GM23338 (cell line): ENCODE data around the gene PALM. TPM values are rescaled to one million over a fixed set of nuclear protein-coding genes. Genes with fewer than 3 reads are reported as not detected.

Source experiments
- ATAC-seq: fragments of 200-7000 bp; cut with Tn5 transposase; 3 replicates; pipeline ENCODE4 v1.9.1; 2020
- DNase-seq: peaks from one replicate; pipeline ENCODE4 v3.0.0-alpha.2; 2015; ENCODE audit warnings: low spot score
- H2AFZ ChIP-seq: fragments of 200-600 bp; sonication (generic); 2 replicates; pipeline ENCODE4 v1.8.0; 2016; ENCODE audit warnings: antibody characterized with exemption, mild to moderate bottlenecking, moderate library complexity
- H3F3A ChIP-seq: fragments of 200-600 bp; sonication (generic); replicated peaks from 2 replicates; pipeline ENCODE4 v1.8.0; 2017; ENCODE audit warnings: antibody characterized with exemption, mixed run types, low read depth
- H3K27ac ChIP-seq: fragments of 200-600 bp; sonication (generic); 2 replicates; pipeline ENCODE4 v1.6.1; 2016; ENCODE audit warnings: low read depth
- H3K27me3 ChIP-seq: fragments of 200-600 bp; sonication (generic); 2 replicates; pipeline ENCODE4 v1.8.0; 2016; ENCODE audit warnings: mild to moderate bottlenecking, mixed run types, moderate library complexity; ENCODE audit not compliant: insufficient read depth
- H3K36me3 ChIP-seq: fragments of 200-600 bp; sonication (generic); 2 replicates; pipeline ENCODE4 v1.8.0; 2016; ENCODE audit warnings: mild to moderate bottlenecking; ENCODE audit not compliant: insufficient read depth
- H3K4me1 ChIP-seq: fragments of 200-600 bp; sonication (generic); 2 replicates; pipeline ENCODE4 v1.8.0; 2016; ENCODE audit warnings: mild to moderate bottlenecking, moderate library complexity; ENCODE audit not compliant: insufficient read depth
- H3K4me2 ChIP-seq: fragments of 200-600 bp; sonication (generic); 2 replicates; pipeline ENCODE4 v1.7.1; 2017; ENCODE audit warnings: mixed run types
- H3K4me3 ChIP-seq: fragments of 200-600 bp; sonication (generic); 2 replicates; pipeline ENCODE4 v1.6.1; 2016; ENCODE audit warnings: mixed run types
- H3K79me2 ChIP-seq: fragments of 200-600 bp; sonication (generic); replicated peaks from 2 replicates; pipeline ENCODE4 v1.8.0; 2017; ENCODE audit warnings: mild to moderate bottlenecking; ENCODE audit not compliant: insufficient read depth
- H3K9me2 ChIP-seq: fragments of 200-600 bp; sonication (generic); 2 replicates; pipeline ENCODE4 v1.8.0; 2017; ENCODE audit not compliant: insufficient read depth
- H4K20me1 ChIP-seq: fragments of 200-600 bp; sonication (generic); replicated peaks from 2 replicates; pipeline ENCODE4 v1.8.0; 2017; ENCODE audit warnings: mild to moderate bottlenecking; ENCODE audit not compliant: insufficient read depth
- H3K27ac Mint-ChIP-seq: 2 replicates; pipeline ENCODE4 v1.8.0; 2020; ENCODE audit warnings: inconsistent platforms, mild to moderate bottlenecking, moderate library complexity, mixed read lengths
- H3K27me3 Mint-ChIP-seq: 3 replicates; pipeline ENCODE4 v1.8.0; 2022; ENCODE audit warnings: low read depth, mild to moderate bottlenecking, moderate library complexity, mixed read lengths, inconsistent platforms; ENCODE audit not compliant: insufficient read depth, poor library complexity
- H3K36me3 Mint-ChIP-seq: 3 replicates; pipeline ENCODE4 v1.8.0; 2021; ENCODE audit warnings: low read depth, mild to moderate bottlenecking, inconsistent platforms, moderate library complexity, mixed read lengths
- H3K4me1 Mint-ChIP-seq: 3 replicates; pipeline ENCODE4 v1.8.0; 2020; ENCODE audit warnings: mild to moderate bottlenecking, inconsistent platforms, mixed read lengths
- H3K4me3 Mint-ChIP-seq: 3 replicates; pipeline ENCODE4 v1.8.0; 2021; ENCODE audit warnings: moderate library complexity, mild to moderate bottlenecking, inconsistent platforms, mixed read lengths
- H3K9me3 Mint-ChIP-seq: 3 replicates; pipeline ENCODE4 v1.8.0; 2020; ENCODE audit warnings: moderate library complexity, mild to moderate bottlenecking, inconsistent platforms, mixed read lengths
- CREB1 ChIP-seq: fragments of 250-450 bp; sonication (Bioruptor Pico); IDR thresholded peaks from 2 replicates; pipeline ENCODE4 v1.5.0; 2020; ENCODE audit warnings: low read depth, mild to moderate bottlenecking, moderate library complexity
- EZH2 ChIP-seq: fragments of 200-600 bp; sonication (generic); IDR thresholded peaks from one replicate; pipeline ENCODE4 v1.8.0; 2017; ENCODE audit warnings: antibody characterized with exemption, mild to moderate bottlenecking, low read depth; ENCODE audit not compliant: unreplicated experiment
- EZH2phosphoT487 ChIP-seq: fragments of 200-600 bp; sonication (generic); IDR thresholded peaks from one replicate; pipeline ENCODE4 v1.8.1; 2018; ENCODE audit warnings: antibody characterized with exemption; ENCODE audit not compliant: unreplicated experiment
- JUNB ChIP-seq: IDR thresholded peaks from one replicate; pipeline ENCODE4 v1.6.1; 2016; ENCODE audit warnings: antibody characterized with exemption; ENCODE audit not compliant: unreplicated experiment
- POLR2AphosphoS5 ChIP-seq: IDR thresholded peaks from 2 replicates; pipeline ENCODE4 v1.6.1; 2016; ENCODE audit warnings: antibody characterized with exemption, low read depth
- REST ChIP-seq: IDR thresholded peaks from one replicate; pipeline ENCODE4 v1.6.1; 2018; ENCODE audit warnings: antibody characterized with exemption; ENCODE audit not compliant: unreplicated experiment
- STAT1 ChIP-seq: IDR thresholded peaks from one replicate; pipeline ENCODE4 v1.6.1; 2016; ENCODE audit warnings: antibody characterized with exemption; ENCODE audit not compliant: unreplicated experiment
- ZNF114 ChIP-seq: fragments of 250-450 bp; sonication (Bioruptor Pico); IDR thresholded peaks from 2 replicates; pipeline ENCODE4 v1.5.0; 2020; ENCODE audit warnings: mild to moderate bottlenecking, moderate library complexity
- ZNF462 ChIP-seq: fragments of 250-450 bp; sonication (Bioruptor Pico); IDR thresholded peaks from 2 replicates; pipeline ENCODE4 v1.5.0; 2020; ENCODE audit warnings: mild to moderate bottlenecking, moderate library complexity
- polyA plus RNA-seq: library from polyadenylated mRNA; unstranded; fragments of >200 nt; fragmentation: Nextera tagmentation; extraction: Ambion mirVana; gene quantifications from 2 replicates; pipeline ENCODE4 v1.2.1, GENCODE V29; 2016
- total RNA-seq: library from RNA; depleted of rRNA; stranded (reverse); fragments of >200 nt; shearing (Covaris generic); gene quantifications from 2 replicates; pipeline ENCODE4 v1.2.3, GENCODE V29; 2014
- TF ChIP-seq, protein P1 (sequence below): IDR thresholded peaks from 2 replicates; pipeline ENCODE4 v1.6.1; 2016; ENCODE audit warnings: antibody characterized with exemption
- TF ChIP-seq, protein P2 (sequence below), 2 experiments: fragments of 200-600 bp in 1 of 2; sonication (generic) in 1 of 2; conservative IDR thresholded peaks; 2 replicates each; pipeline versions ENCODE4 v1.5.1 to v1.6.1; 2016 to 2017; ENCODE audit warnings: antibody characterized with exemption in 2 of 2, low read depth in 2 of 2, mild to moderate bottlenecking in 2 of 2, moderate library complexity in 1 of 2

PALM gene
- total and polyA plus RNA-seq, 2 experiments from 2014 or later, result 3.8 to 26.1 TPM

- Histone ChIP-seq H2AFZ (no peak overlapping the region), H4K20me1 (no peaks in the 10 kb centered on the region), H3K27me3 (no peaks in the 10 kb centered on the region), H3K27ac (no peak overlapping the region), H3K9me2 (no peaks in the 10 kb centered on the region), H3K36me3 (no peaks in the 10 kb centered on the region), H3K4me2 (no peak overlapping the region), H3K4me3 (no peak overlapping the region), H3F3A (peaks cover 8% of the 10 kb centered on the region; the same call in 1 of the 2 replicates), H3K79me2 (no peaks in the 10 kb centered on the region), H3K4me1 (0 out of 2 replicates have a peak, but pooled peaks cover 3% of the 10 kb centered on the region)
- Mint-ChIP-seq H3K4me3 (no peak overlapping the region), H3K4me1 (no peaks in the 10 kb centered on the region; the same call in 2 of the 3 replicates), H3K36me3 (no peaks in the 10 kb centered on the region), H3K27me3 (peaks cover 11% of the 10 kb centered on the region), H3K27ac (no peak overlapping the region), H3K9me3 (no peaks in the 10 kb centered on the region)
- TF ChIP-seq ZNF114 (CRISPR knock-in tag) (no peak), JUNB (no peak), CREB1 (CRISPR knock-in tag) (no peak), REST (no peak), ZNF462 (CRISPR knock-in tag) (no peak), POLR2AphosphoS5 (no peak), STAT1 (no peak), EZH2 (no peak), EZH2phosphoT487 (no peak)
- TF ChIP-seq, protein P1, sequence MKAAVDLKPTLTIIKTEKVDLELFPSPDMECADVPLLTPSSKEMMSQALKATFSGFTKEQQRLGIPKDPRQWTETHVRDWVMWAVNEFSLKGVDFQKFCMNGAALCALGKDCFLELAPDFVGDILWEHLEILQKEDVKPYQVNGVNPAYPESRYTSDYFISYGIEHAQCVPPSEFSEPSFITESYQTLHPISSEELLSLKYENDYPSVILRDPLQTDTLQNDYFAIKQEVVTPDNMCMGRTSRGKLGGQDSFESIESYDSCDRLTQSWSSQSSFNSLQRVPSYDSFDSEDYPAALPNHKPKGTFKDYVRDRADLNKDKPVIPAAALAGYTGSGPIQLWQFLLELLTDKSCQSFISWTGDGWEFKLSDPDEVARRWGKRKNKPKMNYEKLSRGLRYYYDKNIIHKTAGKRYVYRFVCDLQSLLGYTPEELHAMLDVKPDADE, result no peak
- TF ChIP-seq, protein P2, sequence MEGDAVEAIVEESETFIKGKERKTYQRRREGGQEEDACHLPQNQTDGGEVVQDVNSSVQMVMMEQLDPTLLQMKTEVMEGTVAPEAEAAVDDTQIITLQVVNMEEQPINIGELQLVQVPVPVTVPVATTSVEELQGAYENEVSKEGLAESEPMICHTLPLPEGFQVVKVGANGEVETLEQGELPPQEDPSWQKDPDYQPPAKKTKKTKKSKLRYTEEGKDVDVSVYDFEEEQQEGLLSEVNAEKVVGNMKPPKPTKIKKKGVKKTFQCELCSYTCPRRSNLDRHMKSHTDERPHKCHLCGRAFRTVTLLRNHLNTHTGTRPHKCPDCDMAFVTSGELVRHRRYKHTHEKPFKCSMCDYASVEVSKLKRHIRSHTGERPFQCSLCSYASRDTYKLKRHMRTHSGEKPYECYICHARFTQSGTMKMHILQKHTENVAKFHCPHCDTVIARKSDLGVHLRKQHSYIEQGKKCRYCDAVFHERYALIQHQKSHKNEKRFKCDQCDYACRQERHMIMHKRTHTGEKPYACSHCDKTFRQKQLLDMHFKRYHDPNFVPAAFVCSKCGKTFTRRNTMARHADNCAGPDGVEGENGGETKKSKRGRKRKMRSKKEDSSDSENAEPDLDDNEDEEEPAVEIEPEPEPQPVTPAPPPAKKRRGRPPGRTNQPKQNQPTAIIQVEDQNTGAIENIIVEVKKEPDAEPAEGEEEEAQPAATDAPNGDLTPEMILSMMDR (conservative IDR thresholded peaks at IDR 0.05; ENCODE audit: low read depth in 2 of 2), result no peak
- no peak for DNase-seq
- ATAC-seq, result no peak
Observed at GRCh38 chr19:682678-683320, 25.9 kb upstream of the PALM start.
